Thyroid gland (tissue), 4 donors: ENCODE measurements around the gene TMEM259. TPM values are rescaled to one million over a fixed set of nuclear protein-coding genes. Genes with fewer than 3 reads are reported as not detected.

ENCODE experiments used
- DNase-seq, 2 donors: peaks; one replicate each; pipeline ENCODE4 v3.0.0-alpha.2; 2019
- H3K27ac ChIP-seq, 3 donors: fragments of 200-600 bp; sonication (generic); 1 replicate in 2 of 3; 2 replicates in 1 of 3; pipeline ENCODE4 v1.5.1; 2016 to 2019; ENCODE audit warnings: mild to moderate bottlenecking in 1 of 3, moderate library complexity in 1 of 3
- H3K27me3 ChIP-seq: fragments of 200-600 bp; sonication (generic); one replicate; pipeline ENCODE4 v1.5.1; 2019
- H3K36me3 ChIP-seq, 2 donors: fragments of 200-600 bp; sonication (generic); one replicate each; pipeline ENCODE4 v1.5.1; 2016 to 2019
- H3K4me1 ChIP-seq, 2 donors: fragments of 200-600 bp; sonication (generic); one replicate each; pipeline ENCODE4 v1.5.1; 2017 to 2019
- H3K4me3 ChIP-seq, 3 donors: fragments of 200-600 bp; sonication (generic); replicated peaks in 1 of 3; 1 replicate in 2 of 3; 2 replicates in 1 of 3; pipeline ENCODE4 v1.5.1; 2016; ENCODE audit warnings: mild to moderate bottlenecking in 1 of 3
- H3K9me3 ChIP-seq: fragments of 200-600 bp; sonication (generic); one replicate; pipeline ENCODE4 v1.5.1; 2017
- POLR2A ChIP-seq, 2 donors: fragments of 450-650 bp; IDR thresholded peaks; one replicate each; pipeline ENCODE4 v1.6.1; 2017; ENCODE audit warnings: antibody characterized with exemption in 2 of 2, mild to moderate bottlenecking in 2 of 2, moderate library complexity in 1 of 2
- WGBS, 2 donors: methylation state at CpG; one replicate each; pipeline ENCODE4 v1.1.5; 2017; 5-methylcytosine and 5-hydroxymethylcytosine counted together
- intact Hi-C: fragments of 100-400 bp; cut with DNase I; formaldehyde crosslinking; loops from one replicate; pipeline ENCODE4 v1.15.1; 2023
- total RNA-seq, 4 donors: library from RNA; depleted of rRNA; stranded (reverse); fragments of >200 nt; gene quantifications; one replicate each; pipeline ENCODE4 v1.2.3, GENCODE V29; 2016
- TF ChIP-seq, protein P1 (sequence below), 6 experiments: fragments of 200-600 bp in 3 of 6; fragments of 450-650 bp in 3 of 6; sonication (generic) in 3 of 6; IDR thresholded peaks; one replicate each; pipeline ENCODE4 v1.5.1; 2016 to 2019; ENCODE audit warnings: antibody characterized with exemption in 6 of 6, mild to moderate bottlenecking in 2 of 6, inconsistent platforms in 1 of 6, moderate library complexity in 1 of 6

Gene TMEM259
- total RNA-seq, 4 donors from 2014 or later, result 162 to 238 (median 192) TPM

GRCh38 chr19:991932-992669, 28.8 kb downstream of the TMEM259 start:
- no peak for DNase-seq
- Histone ChIP-seq H3K4me1 (peaks cover 19 to 26% of the 10 kb centered on the region in 2 donors), H3K27ac (no peak overlapping the region), H3K4me3 (no peak overlapping the region), H3K36me3 (peaks cover 15 to 19% of the 10 kb centered on the region in 2 donors), H3K27me3 (no peaks in the 10 kb centered on the region), H3K9me3 (no peaks in the 10 kb centered on the region)
- intact Hi-C loops, result no loop called here
- WGBS, 2 donors, result 96 to 99% methylated on average over 30 to 33 of the region's 42 CpGs
- TF ChIP-seq, protein P1, sequence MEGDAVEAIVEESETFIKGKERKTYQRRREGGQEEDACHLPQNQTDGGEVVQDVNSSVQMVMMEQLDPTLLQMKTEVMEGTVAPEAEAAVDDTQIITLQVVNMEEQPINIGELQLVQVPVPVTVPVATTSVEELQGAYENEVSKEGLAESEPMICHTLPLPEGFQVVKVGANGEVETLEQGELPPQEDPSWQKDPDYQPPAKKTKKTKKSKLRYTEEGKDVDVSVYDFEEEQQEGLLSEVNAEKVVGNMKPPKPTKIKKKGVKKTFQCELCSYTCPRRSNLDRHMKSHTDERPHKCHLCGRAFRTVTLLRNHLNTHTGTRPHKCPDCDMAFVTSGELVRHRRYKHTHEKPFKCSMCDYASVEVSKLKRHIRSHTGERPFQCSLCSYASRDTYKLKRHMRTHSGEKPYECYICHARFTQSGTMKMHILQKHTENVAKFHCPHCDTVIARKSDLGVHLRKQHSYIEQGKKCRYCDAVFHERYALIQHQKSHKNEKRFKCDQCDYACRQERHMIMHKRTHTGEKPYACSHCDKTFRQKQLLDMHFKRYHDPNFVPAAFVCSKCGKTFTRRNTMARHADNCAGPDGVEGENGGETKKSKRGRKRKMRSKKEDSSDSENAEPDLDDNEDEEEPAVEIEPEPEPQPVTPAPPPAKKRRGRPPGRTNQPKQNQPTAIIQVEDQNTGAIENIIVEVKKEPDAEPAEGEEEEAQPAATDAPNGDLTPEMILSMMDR (IDR thresholded peaks at IDR 0.05), result no peak
- TF ChIP-seq POLR2A (IDR thresholded peaks at IDR 0.05), result no peak

- no peaks in the 10 kb centered on the region for H3K9me3 ChIP-seq
- intact Hi-C loops, result no loop called here
- peaks cover 15 to 24% of the 10 kb centered on the region in 2 donors for H3K36me3 ChIP-seq
- no peaks in the 10 kb centered on the region for H3K27me3 ChIP-seq
- WGBS, 2 donors, result 90% methylated on average over 10 of the region's 47 CpGs; no CpG with 5 or more reads in 1 of the 2 donors
- DNase-seq, result no peak
- no peak overlapping the region for H3K27ac ChIP-seq
- TF ChIP-seq, protein P1 (IDR thresholded peaks at IDR 0.05), result no peak
- TF ChIP-seq POLR2A (IDR thresholded peaks at IDR 0.05), result no peak
- H3K4me3 ChIP-seq, result no peak overlapping the region
- peaks cover 16 to 23% of the 10 kb centered on the region in 2 donors for H3K4me1 ChIP-seq
Observed at GRCh38 chr19:991174-991931, 29.6 kb downstream of the TMEM259 start.

DNA sequence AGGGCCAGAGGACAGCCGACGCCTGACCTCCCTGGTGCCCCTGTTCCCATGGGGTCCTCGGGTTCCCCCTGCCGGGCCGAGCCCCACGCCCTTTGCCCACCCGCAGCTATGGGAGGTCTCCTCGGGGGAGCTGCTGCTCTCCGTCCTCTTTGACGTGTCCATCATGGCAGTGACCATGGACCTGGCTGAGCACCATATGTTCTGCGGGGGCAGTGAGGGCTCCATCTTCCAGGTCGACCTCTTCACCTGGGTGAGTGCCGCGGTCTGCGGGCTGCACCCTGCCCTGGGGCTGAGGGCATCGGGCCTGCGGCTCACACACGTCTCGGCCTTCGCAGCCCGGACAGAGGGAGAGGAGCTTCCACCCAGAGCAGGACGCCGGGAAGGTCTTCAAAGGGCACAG, 30.2 kb downstream of the TMEM259 start:
- Histone ChIP-seq H3K36me3 (peaks cover 15 to 28% of the 10 kb centered on the region in 2 donors), H3K4me1 (peaks cover 10 to 17% of the 10 kb centered on the region in 2 donors), H3K9me3 (no peaks in the 10 kb centered on the region), H3K4me3 (no peak overlapping the region), H3K27ac (no peak overlapping the region), H3K27me3 (no peaks in the 10 kb centered on the region)
- TF ChIP-seq, protein P1 (IDR thresholded peaks at IDR 0.05), result no peak
- no peak for TF ChIP-seq POLR2A (IDR thresholded peaks at IDR 0.05)
- WGBS, 2 donors, result 97 to 100% methylated on average over 3 to 11 of the region's 23 CpGs
- intact Hi-C loops, result no loop called here
- DNase-seq, result no peak

GRCh38 chr19:990119-990571, 30.8 kb downstream of the TMEM259 start:
- DNase-seq, result no peak
- 76 to 85% methylated on average over 4 to 21 of the region's 27 CpGs for WGBS, 2 donors
- peaks cover 15 to 28% of the 10 kb centered on the region in 2 donors for H3K36me3 ChIP-seq
- no peak for TF ChIP-seq POLR2A (IDR thresholded peaks at IDR 0.05)
- TF ChIP-seq, protein P1 (IDR thresholded peaks at IDR 0.05), result no peak
- no peaks in the 10 kb centered on the region for H3K27me3 ChIP-seq
- H3K27ac ChIP-seq, result no peak overlapping the region
- H3K9me3 ChIP-seq, result no peaks in the 10 kb centered on the region
- H3K4me1 ChIP-seq, result peaks cover 4 to 12% of the 10 kb centered on the region in 2 donors
- intact Hi-C loops, result no loop called here
- H3K4me3 ChIP-seq, result no peak overlapping the region
